ENCODE data around the gene BBLN. TPM values are rescaled to one million over a fixed set of nuclear protein-coding genes. Genes with fewer than 3 reads are reported as not detected.

The BBLN gene
- total RNA-seq, 1 experiment from 2014 or later, result 41.9 TPM

DNA sequence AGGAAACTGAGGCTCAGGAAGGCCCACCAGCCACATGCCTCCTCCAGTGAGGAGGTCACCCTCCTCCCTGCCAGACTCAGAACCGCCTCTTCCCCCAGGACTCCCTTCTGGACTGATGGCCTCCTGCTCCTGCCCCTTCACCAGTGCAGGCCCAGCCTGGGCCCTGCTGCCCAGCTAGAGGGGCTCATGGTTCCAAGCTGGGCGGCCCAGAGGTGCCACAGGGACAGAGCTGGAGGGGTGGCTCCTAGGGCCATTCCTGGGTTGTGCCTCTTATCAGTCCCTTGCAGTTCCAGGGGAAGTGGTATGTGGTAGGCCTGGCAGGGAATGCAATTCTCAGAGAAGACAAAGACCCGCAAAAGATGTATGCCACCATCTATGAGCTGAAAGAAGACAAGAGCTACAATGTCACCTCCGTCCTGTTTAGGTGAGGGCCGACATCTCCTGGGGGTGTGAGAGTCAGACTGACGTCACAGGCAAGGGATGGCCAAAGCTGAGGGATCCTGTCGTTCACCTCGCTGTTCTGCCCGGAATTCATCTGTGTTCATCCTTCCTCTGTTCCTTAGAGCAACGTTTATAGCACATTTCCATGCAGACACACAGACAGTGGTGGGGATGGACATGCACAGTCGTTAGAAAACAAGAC lies 10.0 kb upstream of the BBLN start:
- no peaks in the 10 kb centered on the region for H3K27me3 ChIP-seq (replicated peaks; ENCODE audit: insufficient read depth, low read depth, low read length, poor library complexity)
- intact Hi-C loops (cut with micrococcal nuclease; ENCODE audit: unreplicated experiment), result no loop called here
- no peak overlapping the region for H3K4me3 ChIP-seq (ENCODE audit: low read depth, low read length, poor library complexity, severe bottlenecking)
- ChIA-PET POLR2A (ENCODE audit: low non-redundant PET) (no interaction called here), CTCF (interaction anchor here (0.6 kb wide), 1 partner anchor 111 kb away, joined by 3 read pairs; no protein-coding TSS in a partner anchor)
- DNase-seq (ENCODE audit: low spot score), result no peak
- H3K27ac ChIP-seq (ENCODE audit: low read depth, low read length, poor library complexity, severe bottlenecking), result no peak overlapping the region
- H3K36me3 ChIP-seq (ENCODE audit: insufficient read depth, low read length, poor library complexity, severe bottlenecking), result no peaks in the 10 kb centered on the region
- no peaks in the 10 kb centered on the region for H3K4me1 ChIP-seq (ENCODE audit: insufficient read depth, low read length, poor library complexity, severe bottlenecking)
- no peaks in the 10 kb centered on the region for H3K9me3 ChIP-seq (ENCODE audit: low read depth, low read length, poor library complexity, severe bottlenecking)
- BruUV-seq (replicated peaks), result no TSS peak
- TF ChIP-seq CTCF (conservative IDR thresholded peaks at IDR 0.05; ENCODE audit: low read depth, low read length), result no peak
- no peak for TF ChIP-seq EZH2 (IDR thresholded peaks at IDR 0.05; ENCODE audit: borderline replicate concordance, low read depth, low read length, poor library complexity, severe bottlenecking)

- ChIA-PET CTCF (no interaction called here), POLR2A (ENCODE audit: low non-redundant PET) (interaction anchor here (0.6 kb wide), 1 partner anchor 42 kb away, joined by 6 read pairs; no protein-coding TSS in a partner anchor)
- Histone ChIP-seq H3K27ac (ENCODE audit: low read depth, low read length, poor library complexity, severe bottlenecking) (no peak overlapping the region), H3K36me3 (ENCODE audit: insufficient read depth, low read length, poor library complexity, severe bottlenecking) (no peaks in the 10 kb centered on the region), H3K9me3 (ENCODE audit: low read depth, low read length, poor library complexity, severe bottlenecking) (no peaks in the 10 kb centered on the region), H3K4me1 (ENCODE audit: insufficient read depth, low read length, poor library complexity, severe bottlenecking) (no peaks in the 10 kb centered on the region), H3K27me3 (replicated peaks; ENCODE audit: insufficient read depth, low read depth, low read length, poor library complexity) (no peaks in the 10 kb centered on the region), H3K4me3 (ENCODE audit: low read depth, low read length, poor library complexity, severe bottlenecking) (no peak overlapping the region)
- no TSS peak for BruUV-seq (replicated peaks)
- intact Hi-C loops (cut with micrococcal nuclease; ENCODE audit: unreplicated experiment), result no loop called here
- no peak for TF ChIP-seq EZH2 (IDR thresholded peaks at IDR 0.05; ENCODE audit: borderline replicate concordance, low read depth, low read length, poor library complexity, severe bottlenecking)
- peak; percentile 54; the same call in 1 of the 2 replicates for TF ChIP-seq CTCF (conservative IDR thresholded peaks at IDR 0.05; ENCODE audit: low read depth, low read length)
- no peak for DNase-seq (ENCODE audit: low spot score)
Measured at GRCh38 chr9:128150594-128151308, 9.3 kb upstream of the BBLN start.

- POLR2A ChIA-PET (ENCODE audit: low non-redundant PET), result interaction anchor here (0.6 kb wide), 1 partner anchor 43 kb away, joined by 6 read pairs; no protein-coding TSS in a partner anchor
- intact Hi-C loops (cut with micrococcal nuclease; ENCODE audit: unreplicated experiment), result no loop called here
- Histone ChIP-seq H3K9me3 (ENCODE audit: low read depth, low read length, poor library complexity, severe bottlenecking) (no peaks in the 10 kb centered on the region), H3K36me3 (ENCODE audit: insufficient read depth, low read length, poor library complexity, severe bottlenecking) (no peaks in the 10 kb centered on the region), H3K4me1 (ENCODE audit: insufficient read depth, low read length, poor library complexity, severe bottlenecking) (no peaks in the 10 kb centered on the region), H3K27ac (ENCODE audit: low read depth, low read length, poor library complexity, severe bottlenecking) (no peak overlapping the region), H3K4me3 (ENCODE audit: low read depth, low read length, poor library complexity, severe bottlenecking) (no peak overlapping the region), H3K27me3 (replicated peaks; ENCODE audit: insufficient read depth, low read depth, low read length, poor library complexity) (no peaks in the 10 kb centered on the region)
- CTCF ChIA-PET, result no interaction called here
- DNase-seq (ENCODE audit: low spot score), result no peak
- BruUV-seq (replicated peaks), result no TSS peak
- TF ChIP-seq CTCF (conservative IDR thresholded peaks at IDR 0.05; ENCODE audit: low read depth, low read length) (no peak), EZH2 (IDR thresholded peaks at IDR 0.05; ENCODE audit: borderline replicate concordance, low read depth, low read length, poor library complexity, severe bottlenecking) (no peak)
Measured at GRCh38 chr9:128151309-128152132, 8.5 kb upstream of the BBLN start.
